ENCODE measurements around the gene SNX5.
A peak's percentile ranks its signal among the peaks of the same experiment; 100 is the strongest.

The SNX5 gene

DNA sequence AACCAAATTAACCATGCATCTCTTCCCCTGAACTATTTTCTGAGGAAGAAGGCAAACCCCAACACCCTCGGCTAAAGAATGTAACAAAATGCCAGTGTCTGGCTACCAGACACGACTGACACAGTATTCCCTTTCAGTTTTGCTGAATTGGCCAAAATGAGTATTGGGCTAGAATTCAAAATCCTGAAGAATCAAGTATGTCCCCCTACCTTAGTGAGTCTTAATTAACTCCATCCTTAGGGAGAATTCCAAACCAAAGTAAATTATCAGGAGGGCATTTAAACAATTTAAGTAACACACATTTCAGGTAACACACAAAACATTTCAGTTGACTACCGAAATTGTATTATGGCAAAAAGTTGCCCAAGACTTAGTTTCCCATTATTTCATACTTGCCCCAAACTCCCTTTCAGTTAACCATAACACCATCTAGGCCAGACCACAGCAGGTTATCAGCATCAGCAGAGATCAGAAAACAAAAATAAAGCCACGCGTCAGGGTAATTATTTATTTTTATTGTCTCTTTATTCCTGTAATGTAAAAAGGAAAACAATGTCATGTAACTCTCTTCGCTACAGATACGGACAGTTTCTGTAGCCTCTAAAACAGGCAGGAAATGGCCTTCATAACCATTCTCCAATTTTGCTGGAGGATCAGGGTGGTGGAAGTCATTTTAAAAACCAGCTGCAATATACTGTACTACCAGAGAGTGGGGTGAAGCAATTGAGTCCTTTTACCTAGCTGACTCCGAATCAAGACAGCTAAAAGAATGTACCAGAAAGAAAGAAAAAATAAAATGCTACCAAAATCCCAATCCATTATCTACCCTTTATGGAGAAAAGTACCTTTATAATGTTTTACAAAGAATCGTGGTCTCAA is 1.9 kb downstream of the SNX5 start:
- H3K4me3 ChIP-seq (ENCODE audit: low read depth, low read length), result peak overlapping the region; percentile 94
- no peak for DNase-seq (ENCODE audit: low read depth)
- TF ChIP-seq, protein P1, sequence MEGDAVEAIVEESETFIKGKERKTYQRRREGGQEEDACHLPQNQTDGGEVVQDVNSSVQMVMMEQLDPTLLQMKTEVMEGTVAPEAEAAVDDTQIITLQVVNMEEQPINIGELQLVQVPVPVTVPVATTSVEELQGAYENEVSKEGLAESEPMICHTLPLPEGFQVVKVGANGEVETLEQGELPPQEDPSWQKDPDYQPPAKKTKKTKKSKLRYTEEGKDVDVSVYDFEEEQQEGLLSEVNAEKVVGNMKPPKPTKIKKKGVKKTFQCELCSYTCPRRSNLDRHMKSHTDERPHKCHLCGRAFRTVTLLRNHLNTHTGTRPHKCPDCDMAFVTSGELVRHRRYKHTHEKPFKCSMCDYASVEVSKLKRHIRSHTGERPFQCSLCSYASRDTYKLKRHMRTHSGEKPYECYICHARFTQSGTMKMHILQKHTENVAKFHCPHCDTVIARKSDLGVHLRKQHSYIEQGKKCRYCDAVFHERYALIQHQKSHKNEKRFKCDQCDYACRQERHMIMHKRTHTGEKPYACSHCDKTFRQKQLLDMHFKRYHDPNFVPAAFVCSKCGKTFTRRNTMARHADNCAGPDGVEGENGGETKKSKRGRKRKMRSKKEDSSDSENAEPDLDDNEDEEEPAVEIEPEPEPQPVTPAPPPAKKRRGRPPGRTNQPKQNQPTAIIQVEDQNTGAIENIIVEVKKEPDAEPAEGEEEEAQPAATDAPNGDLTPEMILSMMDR (IDR thresholded peaks at IDR 0.05; ENCODE audit: low read depth, low read length, missing control alignments), result peak; percentile 30

DNA sequence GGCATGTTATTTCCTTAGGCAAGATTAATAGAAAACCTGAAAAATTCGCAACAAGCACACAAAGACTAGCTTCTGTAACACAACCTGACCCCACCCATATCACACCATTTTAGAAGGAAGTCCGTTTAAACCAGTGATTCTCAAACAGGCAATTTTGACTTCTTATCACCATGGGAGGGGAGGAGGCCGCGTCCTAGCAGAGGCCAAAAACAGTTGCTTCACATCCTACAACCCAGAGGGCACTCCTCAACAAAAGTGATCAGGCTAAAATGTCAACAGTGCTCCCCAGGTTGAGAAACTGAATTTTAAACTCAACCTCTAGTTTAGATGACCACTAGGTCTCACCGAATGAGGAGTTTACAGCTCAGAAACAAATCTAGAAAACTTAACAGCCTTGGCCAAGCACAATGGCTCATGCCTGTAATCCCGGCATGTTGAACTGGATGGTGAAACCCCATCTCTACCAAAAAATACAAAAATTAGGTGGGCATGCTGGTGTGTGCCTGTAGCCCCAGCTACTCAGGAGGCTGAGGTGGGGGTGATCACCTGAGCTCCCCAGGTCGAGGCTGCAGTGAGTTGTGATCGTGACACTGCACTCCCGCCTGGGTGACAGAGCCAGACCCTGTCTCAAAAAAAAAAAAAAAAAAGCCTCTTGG is 3.4 kb downstream of the SNX5 start:
- H3K4me3 ChIP-seq (ENCODE audit: low read depth, low read length), result peak overlapping the region; percentile 94
- TF ChIP-seq, protein P1 (IDR thresholded peaks at IDR 0.05; ENCODE audit: low read depth, low read length, missing control alignments), result no peak
- DNase-seq (ENCODE audit: low read depth), result no peak

DNA sequence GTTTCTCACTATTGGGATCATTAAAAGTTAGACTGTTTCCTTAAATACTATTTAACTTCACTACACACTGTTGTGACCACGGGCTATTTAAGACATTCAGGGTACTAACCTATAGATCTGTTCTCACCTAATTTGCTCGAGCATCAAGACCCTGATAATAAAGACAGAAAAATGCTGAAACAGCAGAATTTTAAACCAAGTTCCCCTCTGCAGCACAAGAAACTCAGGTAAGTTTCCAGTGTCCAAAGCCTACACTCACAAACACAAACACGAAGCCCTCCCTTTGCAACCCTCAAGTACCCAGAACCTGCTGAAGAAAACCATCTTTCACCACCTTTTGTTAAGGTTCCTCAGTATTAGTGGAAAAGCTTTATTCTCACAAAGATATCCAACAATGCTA is 4.0 kb downstream of the SNX5 start:
- TF ChIP-seq, protein P1 (IDR thresholded peaks at IDR 0.05; ENCODE audit: low read depth, low read length, missing control alignments), result no peak
- H3K4me3 ChIP-seq (ENCODE audit: low read depth, low read length), result peak overlapping the region; percentile 94
- no peak for DNase-seq (ENCODE audit: low read depth)

DNA sequence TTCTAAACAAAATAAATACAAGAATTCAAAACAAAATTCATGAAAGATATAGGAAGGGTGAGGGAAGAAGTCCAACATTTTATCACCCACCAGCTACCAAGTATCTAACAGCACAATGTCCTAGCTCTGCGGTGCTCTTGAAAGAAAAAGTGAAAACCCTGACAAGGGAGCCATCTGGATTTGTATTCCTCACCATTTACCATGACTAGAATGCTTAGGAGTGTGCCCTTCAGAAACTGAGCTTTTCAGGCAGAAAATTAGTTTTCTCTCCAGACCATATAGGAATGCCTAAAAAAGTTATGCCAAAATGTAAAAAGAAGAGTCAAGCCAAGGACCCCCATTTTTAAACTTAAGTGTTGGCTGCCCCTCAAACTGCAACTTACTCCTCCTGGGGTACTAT is 4.5 kb downstream of the SNX5 start:
- TF ChIP-seq, protein P1 (IDR thresholded peaks at IDR 0.05; ENCODE audit: low read depth, low read length, missing control alignments), result no peak
- DNase-seq (ENCODE audit: low read depth), result no peak
- H3K4me3 ChIP-seq (ENCODE audit: low read depth, low read length), result peak overlapping the region; percentile 94; the same call in 1 of the 2 replicates

DNA sequence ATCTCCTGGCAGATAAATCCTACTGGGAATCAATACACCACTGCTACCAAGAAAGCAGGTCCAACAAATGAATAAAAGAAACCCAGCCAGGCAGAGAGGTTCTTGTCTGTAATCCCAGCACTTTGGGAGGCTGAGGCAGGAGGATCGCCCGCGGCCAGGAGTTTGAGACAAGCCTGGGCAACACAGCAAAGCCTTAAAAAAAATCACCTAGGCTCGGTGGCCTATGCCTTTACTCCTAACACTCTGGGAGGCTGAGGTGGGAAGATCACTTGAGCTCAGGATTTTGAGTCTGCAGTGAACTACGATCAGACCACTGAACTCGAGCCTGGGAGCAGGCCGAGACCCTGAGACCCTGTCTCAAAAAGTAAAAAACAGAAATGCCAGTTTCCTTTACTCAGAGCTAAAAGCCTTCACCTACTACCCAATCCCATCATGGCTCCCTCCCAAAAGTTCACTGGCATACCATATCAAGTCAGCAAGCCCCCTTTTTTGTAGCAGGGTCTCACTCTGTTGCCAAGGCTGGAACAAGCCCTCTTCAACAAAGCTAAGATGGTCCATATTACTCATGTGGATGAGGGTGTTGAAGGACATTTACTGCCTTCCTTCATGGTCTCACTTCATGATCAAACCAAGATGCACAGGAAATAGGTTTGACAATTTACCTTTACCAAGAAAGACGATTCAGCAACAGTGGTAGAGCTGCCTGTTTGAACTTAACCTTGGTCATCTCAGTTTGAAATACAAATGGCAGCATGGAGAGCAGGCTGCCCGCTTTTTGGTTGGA is 5.3 kb downstream of the SNX5 start:
- TF ChIP-seq, protein P1 (IDR thresholded peaks at IDR 0.05; ENCODE audit: low read depth, low read length, missing control alignments), result no peak
- DNase-seq (ENCODE audit: low read depth), result no peak
- peak overlapping the region; percentile 94 for H3K4me3 ChIP-seq (ENCODE audit: low read depth, low read length)

DNA sequence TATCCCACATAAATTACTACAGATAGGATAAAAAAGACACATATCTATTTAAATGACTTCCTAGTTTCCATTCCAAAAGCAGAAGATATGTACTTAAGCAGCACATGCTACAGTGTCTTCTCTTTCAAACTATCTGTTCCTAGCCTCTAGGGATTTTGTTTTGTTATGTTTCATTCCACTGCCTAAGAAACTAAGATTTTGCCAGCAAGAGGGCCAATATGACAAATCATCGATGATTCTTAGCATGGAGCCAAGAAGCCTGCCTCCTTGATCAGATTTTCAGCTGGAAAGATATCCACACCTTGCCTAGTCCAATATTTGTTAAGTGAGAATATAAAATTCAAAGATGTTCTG is 7.0 kb downstream of the SNX5 start:
- TF ChIP-seq, protein P1 (IDR thresholded peaks at IDR 0.05; ENCODE audit: low read depth, low read length, missing control alignments), result no peak
- no peak overlapping the region; the same call in 1 of the 2 replicates for H3K4me3 ChIP-seq (ENCODE audit: low read depth, low read length)
- no peak for DNase-seq (ENCODE audit: low read depth)

Data from GM12864 (cell line).